C4-2B (cell line): Measurements from ENCODE around the gene APRT.

Source experiments
- ZFX ChIP-seq: fragments of 450-650 bp; IDR thresholded peaks from 2 replicates; pipeline ENCODE4 v1.6.1; 2017
- TF ChIP-seq, protein P1 (sequence below): fragments of 450-650 bp; conservative IDR thresholded peaks from 2 replicates; pipeline ENCODE4 v1.5.1; 2017; ENCODE audit warnings: mild to moderate bottlenecking

DNA sequence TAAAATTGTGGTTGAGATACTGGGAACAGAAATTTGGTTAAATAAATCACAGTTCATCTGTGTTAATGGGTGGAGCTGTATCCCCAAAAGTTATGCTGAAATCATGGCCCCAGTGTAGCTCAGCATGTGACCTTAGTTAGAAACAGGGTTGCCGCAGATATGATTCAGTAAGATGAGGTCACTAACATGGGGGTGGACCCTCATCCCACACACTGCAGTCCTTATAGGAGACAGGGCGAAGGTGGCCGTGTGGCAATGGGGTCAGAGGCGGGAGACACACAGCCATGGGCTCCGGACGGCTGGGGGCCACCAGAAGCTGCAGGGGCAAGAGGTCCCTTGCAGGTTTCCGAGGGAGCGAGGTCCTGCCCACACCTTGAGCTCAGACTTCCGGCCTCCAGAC is 34.4 kb upstream of the APRT start:
- TF ChIP-seq, protein P1, sequence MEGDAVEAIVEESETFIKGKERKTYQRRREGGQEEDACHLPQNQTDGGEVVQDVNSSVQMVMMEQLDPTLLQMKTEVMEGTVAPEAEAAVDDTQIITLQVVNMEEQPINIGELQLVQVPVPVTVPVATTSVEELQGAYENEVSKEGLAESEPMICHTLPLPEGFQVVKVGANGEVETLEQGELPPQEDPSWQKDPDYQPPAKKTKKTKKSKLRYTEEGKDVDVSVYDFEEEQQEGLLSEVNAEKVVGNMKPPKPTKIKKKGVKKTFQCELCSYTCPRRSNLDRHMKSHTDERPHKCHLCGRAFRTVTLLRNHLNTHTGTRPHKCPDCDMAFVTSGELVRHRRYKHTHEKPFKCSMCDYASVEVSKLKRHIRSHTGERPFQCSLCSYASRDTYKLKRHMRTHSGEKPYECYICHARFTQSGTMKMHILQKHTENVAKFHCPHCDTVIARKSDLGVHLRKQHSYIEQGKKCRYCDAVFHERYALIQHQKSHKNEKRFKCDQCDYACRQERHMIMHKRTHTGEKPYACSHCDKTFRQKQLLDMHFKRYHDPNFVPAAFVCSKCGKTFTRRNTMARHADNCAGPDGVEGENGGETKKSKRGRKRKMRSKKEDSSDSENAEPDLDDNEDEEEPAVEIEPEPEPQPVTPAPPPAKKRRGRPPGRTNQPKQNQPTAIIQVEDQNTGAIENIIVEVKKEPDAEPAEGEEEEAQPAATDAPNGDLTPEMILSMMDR = no peak
- TF ChIP-seq ZFX = no peak
